22Rv1 (cell line): ENCODE measurements around the gene ZNF135.

ENCODE experiments used
- ZFX ChIP-seq: fragments of 450-650 bp; IDR thresholded peaks from 2 replicates; pipeline ENCODE4 v1.6.1; 2017; ENCODE audit warnings: antibody characterized with exemption, borderline replicate concordance
- TF ChIP-seq, protein P1 (sequence below): fragments of 450-650 bp; IDR thresholded peaks from 2 replicates; pipeline ENCODE4 v1.5.1; 2017; ENCODE audit warnings: mild to moderate bottlenecking

- TF ChIP-seq, protein P1, sequence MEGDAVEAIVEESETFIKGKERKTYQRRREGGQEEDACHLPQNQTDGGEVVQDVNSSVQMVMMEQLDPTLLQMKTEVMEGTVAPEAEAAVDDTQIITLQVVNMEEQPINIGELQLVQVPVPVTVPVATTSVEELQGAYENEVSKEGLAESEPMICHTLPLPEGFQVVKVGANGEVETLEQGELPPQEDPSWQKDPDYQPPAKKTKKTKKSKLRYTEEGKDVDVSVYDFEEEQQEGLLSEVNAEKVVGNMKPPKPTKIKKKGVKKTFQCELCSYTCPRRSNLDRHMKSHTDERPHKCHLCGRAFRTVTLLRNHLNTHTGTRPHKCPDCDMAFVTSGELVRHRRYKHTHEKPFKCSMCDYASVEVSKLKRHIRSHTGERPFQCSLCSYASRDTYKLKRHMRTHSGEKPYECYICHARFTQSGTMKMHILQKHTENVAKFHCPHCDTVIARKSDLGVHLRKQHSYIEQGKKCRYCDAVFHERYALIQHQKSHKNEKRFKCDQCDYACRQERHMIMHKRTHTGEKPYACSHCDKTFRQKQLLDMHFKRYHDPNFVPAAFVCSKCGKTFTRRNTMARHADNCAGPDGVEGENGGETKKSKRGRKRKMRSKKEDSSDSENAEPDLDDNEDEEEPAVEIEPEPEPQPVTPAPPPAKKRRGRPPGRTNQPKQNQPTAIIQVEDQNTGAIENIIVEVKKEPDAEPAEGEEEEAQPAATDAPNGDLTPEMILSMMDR: no peak
- no peak for TF ChIP-seq ZFX
These were observed 18.1 kb upstream of the ZNF135 start for GRCh38 chr19:58040751-58041525.
